Measurements from ENCODE around the gene EPB42.

DNA sequence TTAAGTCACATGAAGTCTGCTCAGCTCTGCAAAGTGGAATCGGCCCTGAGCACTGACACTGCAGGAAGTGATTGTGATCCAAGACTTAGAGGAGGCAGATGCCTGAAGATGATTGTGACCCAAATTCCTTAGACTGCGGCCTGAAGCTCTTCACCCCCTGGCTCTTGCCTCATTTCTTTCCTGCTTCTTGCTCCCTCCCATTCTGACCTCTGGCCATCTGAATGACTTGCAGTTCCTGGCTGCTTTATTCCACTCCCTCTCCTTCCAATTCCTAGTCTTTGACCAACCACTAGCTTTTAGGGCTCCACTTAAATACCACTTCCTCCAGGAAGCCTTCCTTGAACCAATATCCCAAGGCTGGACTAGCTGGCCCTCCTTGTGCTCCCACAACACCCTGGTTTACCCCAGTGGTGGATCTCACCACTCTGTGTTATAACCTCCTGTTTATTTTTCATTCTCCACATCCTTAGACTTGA, 9.9 kb upstream of the EPB42 start:
- TF ChIP-seq, protein P1, sequence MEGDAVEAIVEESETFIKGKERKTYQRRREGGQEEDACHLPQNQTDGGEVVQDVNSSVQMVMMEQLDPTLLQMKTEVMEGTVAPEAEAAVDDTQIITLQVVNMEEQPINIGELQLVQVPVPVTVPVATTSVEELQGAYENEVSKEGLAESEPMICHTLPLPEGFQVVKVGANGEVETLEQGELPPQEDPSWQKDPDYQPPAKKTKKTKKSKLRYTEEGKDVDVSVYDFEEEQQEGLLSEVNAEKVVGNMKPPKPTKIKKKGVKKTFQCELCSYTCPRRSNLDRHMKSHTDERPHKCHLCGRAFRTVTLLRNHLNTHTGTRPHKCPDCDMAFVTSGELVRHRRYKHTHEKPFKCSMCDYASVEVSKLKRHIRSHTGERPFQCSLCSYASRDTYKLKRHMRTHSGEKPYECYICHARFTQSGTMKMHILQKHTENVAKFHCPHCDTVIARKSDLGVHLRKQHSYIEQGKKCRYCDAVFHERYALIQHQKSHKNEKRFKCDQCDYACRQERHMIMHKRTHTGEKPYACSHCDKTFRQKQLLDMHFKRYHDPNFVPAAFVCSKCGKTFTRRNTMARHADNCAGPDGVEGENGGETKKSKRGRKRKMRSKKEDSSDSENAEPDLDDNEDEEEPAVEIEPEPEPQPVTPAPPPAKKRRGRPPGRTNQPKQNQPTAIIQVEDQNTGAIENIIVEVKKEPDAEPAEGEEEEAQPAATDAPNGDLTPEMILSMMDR (IDR thresholded peaks at IDR 0.05; ENCODE audit: low read length), result no peak
- TF ChIP-seq EZH2 (IDR thresholded peaks at IDR 0.05; ENCODE audit: borderline replicate concordance, low read length), result no peak
